ENCODE results near the gene ACOT8.
"Not testable (repeated sequence)": the region's sequence is repeated elsewhere in the genome, so short reads cannot be mapped to it uniquely, and the experiment has no call there.

Gene ACOT8

DNA sequence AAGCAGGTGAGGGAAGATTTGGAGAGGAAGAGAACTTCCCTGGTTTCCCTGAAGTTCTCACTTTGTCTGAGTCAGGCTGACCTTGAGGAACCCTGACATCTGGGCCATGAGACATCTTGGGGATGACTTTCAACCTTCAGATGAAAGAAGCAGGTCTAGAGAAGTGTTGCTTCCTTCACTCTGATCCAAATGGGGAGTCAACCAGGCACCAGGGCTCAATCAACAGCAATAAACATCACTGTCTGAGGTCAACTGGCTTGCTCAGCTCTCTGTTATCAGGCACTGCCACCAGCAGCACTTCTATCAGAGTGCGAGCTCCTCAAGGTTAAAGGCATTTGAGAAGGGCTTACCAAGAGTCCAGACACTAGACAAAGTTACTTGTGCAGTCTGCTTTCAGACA lies 6.3 kb downstream of the ACOT8 start:
- no peak for DNase-seq

DNA sequence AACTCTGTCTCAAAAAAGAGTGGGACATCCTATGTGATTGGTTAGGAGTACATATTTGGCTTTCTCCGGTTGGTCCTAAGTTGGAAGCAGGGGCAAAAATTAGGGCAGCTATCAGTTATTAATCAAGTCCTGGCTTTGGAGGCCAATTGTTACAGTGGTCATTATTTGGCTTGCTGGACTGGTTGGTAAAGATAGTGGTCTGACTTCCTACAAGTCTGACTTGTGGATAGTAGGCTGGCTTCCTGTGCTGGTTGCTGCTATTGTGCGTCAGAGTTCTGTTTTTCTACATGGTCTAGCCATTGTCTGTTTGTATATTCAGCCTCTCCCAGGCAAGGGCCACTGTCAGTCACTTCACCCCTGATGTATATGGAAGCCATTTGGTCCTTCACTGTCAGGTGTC lies 7.0 kb downstream of the ACOT8 start:
- no peak for DNase-seq

DNA sequence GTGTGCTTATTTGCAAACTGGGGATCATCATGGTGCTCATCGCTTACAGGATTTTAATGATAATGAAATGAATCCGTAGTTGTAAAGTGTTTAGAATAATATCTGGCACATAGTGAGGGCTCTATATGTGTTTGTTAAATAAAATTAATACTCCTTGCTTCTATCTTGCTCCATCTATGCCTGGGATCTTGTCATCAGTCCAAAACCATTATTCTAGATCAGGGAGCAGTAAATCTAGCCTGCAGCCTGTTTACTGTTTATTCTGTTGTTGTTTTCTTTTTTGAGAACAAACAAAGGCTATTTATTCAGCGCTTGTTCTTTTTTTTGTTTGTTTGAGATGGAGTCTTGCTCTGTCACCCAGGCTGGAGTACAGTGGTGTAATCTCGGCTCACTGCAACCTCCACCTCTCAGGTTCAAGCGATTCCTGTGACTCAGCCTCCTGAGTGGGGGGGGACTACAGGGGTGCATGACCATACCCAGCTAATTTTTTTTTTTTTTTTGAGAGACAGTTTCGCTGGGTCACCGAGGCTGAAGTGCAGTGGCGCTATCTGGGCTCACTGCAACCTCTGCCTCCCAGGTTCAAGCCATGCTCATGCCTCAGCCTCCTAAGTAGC lies 8.1 kb downstream of the ACOT8 start:
- DNase-seq: no peak

DNA sequence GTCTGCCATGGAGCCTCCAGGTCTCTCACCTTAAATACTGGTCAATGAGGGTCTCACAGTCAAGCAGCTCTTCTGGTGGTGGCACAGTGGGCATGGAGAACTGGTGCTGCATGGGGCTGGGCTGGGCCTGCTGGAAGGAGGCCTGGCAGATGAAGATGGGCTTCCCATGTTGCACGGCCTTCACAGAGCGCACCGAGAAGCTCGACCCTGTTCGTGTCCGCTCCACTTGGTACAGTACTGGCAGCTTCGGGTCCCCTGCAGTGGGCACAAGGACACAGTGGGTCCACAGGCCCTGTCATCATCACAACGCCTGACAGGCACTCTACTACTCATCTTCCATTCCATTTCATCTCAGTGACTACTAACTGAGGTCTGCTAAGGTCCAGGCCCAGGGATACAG lies 8.8 kb downstream of the ACOT8 start:
- DNase-seq: no peak

DNA sequence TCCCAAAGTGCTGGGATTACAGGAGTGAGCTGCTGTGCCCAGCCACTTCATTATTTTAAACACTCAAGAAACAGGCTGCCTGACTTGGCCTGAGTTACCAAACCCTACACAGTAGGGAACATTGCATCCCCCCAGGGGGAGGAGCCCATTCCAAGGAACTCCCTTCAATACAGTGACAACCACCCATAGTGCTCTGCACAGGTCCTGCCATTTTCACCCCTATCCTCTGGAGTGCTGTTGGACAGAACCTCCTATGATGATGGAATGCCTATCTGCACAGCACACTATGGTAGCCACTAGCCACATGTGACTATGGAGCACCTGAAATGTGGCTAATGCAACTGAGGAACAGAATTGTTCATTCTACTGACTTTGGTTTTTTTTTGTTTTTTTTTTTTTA lies 11.7 kb downstream of the ACOT8 start:
- no peak for DNase-seq

DNA sequence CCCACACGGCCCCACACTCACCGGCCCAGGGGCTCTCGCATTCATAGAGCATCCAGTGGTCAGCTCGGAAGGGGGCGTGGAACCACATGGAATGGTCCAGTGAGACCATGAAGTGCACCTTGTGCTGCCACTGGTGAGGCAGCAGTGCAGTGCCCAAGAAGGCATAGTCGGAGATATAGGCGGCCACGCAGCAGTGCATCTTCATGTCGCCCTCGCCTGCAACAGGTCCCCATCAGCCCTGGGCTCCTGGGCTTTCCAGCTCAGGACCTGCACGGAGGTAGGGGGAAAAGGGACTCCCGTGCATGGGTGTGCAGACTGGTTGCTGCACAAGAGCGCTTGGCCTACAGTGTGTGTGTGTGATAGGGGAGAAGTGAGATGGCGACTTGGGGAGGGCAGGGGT lies 13.7 kb downstream of the ACOT8 start:
- no peak for DNase-seq

DNA sequence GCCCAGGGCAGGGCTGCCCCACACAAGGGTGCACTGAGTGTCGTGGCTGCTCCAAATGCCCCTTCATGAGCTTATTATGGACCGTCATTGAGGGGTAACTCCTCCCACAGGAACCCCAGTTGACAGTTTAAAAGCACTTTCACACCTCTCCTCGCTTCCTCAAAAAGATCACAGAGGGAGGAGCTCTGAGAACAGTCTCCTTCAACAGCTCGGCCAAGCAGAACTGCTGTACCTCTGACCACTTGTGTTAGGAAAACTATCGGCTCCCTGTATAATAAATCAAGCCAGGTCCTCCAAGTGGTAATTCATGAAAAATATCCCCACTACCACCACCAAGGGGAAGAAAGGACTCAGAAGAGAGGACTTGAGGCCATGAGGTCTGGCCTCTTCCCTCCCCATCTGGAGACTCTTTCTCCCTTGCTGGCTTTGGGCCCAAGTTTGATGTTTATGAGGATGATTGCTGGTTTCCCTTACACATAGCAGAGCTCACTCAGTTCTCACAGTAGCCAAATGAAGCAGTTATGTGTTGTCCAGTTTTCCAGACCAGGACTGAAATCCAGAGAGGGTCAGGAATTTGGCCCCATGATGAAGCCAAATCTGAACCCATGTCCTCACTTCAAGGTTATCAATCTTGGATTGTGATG lies 14.9 kb downstream of the ACOT8 start:
- no peak for DNase-seq

DNA sequence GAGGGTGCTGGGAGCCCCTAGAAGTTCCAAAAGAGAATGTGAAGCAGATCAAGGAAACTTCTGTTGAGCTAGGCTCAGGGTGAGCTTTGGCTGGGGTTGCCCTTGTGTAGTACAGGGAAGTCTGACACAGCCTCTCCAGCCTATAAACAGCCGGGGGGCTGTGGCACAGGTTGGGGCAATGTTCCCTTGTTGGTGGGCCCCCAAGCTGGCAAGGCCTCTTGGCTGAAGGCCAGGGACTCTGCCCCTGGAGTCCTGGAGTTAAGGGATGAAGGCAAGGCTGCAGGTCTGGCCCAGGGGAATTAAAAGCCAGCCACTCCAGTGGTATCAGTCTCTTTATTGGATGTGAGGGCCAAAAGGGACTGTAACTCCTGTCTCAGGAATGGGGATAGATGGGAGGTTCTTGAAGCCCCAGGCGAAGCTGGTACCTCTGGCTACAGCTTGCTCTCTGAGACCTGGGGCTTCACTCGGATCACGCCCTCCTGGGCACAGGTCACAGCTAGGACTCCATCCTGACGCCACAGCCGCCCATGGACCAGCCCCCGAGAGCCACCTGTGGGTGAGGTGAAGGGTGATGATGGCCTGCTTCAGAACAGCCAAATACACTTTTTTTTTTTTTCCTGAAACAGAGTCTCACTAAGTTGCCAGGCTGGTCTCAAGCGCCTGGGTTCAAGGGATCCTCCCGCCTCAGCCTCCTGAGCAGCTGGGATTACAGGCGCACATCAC lies 15.6 kb downstream of the ACOT8 start:
- no peak for DNase-seq

DNA sequence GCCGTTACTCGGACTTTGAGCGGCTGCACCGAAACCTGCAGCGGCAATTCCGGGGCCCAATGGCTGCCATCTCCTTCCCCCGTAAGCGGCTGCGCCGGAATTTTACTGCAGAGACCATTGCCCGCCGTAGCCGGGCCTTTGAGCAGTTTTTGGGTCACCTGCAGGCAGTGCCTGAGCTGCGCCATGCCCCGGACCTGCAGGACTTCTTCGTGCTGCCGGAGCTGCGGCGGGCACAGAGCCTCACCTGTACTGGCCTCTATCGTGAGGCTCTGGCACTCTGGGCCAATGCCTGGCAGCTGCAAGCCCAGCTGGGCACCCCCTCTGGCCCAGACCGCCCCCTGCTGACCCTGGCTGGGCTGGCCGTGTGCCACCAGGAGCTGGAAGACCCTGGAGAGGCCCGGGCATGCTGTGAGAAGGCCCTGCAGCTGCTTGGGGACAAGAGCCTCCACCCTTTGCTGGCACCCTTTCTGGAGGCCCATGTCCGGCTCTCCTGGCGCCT lies 16.4 kb downstream of the ACOT8 start:
- DNase-seq: no peak

DNA sequence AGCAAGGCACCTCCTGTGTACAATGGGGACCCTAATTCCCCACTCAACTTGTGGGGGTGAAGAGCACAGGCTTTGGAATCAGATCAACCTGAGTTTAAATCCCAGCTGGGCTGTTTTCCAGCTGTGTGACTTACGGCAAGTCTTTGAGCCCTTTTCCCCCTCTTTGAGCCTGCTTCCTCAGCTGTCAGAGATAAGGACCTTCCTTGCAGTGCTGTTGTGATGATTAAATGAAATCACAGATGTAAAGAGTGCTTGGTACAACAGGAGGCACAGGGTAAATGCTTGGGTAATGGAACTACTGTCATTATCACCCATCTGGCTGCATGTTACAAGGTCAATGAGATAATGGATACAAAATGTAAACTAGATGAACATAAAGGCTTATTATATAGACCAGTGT lies 20.4 kb downstream of the ACOT8 start:
- DNase-seq: no peak

DNA sequence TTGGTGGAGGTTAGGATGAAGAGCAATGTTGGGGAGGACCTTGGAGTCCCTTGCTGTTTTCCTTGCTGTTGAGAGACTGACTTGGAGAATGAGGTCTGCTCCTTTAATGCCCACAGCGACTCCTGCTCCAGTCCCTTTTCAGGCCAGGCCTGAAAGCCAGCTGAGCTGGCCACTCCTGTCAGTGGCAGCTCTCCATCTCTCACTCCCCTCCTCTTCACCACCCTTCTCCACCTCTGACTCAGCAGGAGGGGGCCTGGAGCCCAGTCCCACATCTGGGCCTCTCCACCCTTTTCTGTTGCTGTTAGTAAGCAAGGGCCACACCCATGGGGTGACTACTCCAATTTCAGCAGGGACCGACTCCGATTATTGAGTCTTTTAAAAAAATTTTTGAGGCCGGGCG lies 21.4 kb downstream of the ACOT8 start:
- no peak for DNase-seq

DNA sequence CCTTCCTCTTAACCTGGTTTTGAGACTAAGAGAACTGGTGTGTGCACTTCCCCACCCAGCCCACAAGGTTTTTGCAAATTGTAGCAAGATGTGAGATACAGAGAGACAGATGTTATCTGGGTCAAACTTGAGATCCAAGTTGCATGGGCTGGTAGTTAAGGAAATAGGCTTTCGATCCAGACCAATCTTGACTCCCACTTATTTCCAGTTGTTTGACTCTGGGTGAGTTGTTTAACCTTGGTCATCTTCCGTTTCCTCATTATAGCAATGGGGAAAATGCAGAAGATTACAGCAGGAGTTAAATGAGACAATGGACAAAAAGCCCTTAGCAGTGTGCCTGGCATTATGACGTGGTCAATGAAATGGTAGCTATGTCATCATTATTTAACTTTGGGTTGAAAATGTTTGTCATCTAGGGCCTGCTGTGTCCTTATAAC lies 21.8 kb downstream of the ACOT8 start:
- DNase-seq: no peak

DNA sequence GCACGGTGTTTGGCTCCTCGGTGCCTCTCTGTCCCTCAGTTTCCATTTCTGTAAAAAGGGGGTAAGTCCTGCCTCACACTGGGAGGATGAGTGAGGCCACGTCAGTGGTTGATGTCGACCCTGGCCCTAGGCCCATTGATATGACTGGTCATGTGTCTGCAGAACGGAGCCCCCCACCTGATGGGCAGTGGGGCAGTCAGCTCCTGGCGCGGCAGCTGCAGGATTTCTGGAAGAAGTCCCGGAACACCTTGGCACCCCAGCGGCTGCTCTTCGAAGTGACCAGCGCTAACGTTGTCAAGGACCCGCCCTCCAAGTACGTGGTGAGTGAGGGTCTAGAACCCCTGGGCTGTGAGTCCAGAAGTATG lies 22.4 kb downstream of the ACOT8 start:
- no peak for DNase-seq

DNA sequence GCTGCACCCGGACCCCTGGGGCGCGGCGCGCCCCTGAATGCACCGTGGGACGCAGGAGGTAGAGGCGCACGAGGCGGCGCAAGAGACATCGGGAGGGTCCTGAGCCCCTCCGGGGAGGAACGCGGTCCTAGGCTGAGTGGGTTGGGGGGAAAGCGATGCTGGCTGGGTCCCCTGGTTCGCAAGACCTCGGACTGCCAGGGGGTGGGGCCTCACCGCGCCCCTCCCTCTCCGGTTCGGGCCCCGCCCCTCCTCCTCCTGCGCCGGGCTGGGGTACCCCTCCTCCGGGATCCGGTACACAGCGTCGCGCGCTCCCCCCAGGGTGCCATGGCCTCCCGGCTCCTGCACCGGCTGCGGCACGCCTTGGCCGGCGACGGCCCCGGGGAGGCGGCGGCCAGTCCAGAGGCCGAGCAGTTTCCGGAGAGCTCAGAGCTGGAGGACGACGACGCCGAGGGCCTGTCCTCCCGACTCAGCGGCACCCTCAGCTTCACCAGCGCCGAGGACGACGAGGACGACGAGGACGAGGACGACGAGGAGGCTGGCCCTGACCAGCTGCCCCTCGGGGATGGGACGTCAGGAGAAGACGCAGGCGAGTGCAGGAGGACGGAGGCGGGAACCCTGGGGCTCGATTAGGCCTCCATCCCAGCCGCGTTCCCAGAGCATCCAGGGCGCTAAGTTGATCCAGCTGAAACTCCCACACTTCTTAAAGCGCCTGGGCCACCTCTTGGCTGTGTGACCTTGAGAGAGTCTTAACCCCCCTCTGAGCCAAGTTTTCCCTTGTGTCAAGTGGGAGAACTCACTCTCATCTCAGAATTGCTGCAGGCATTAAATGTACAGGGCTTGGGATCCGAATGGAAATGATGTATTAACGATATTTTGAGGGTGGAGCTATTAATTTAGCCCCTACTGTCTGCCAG lies 23.1 kb downstream of the ACOT8 start:
- peak; percentile 30 for DNase-seq

DNA sequence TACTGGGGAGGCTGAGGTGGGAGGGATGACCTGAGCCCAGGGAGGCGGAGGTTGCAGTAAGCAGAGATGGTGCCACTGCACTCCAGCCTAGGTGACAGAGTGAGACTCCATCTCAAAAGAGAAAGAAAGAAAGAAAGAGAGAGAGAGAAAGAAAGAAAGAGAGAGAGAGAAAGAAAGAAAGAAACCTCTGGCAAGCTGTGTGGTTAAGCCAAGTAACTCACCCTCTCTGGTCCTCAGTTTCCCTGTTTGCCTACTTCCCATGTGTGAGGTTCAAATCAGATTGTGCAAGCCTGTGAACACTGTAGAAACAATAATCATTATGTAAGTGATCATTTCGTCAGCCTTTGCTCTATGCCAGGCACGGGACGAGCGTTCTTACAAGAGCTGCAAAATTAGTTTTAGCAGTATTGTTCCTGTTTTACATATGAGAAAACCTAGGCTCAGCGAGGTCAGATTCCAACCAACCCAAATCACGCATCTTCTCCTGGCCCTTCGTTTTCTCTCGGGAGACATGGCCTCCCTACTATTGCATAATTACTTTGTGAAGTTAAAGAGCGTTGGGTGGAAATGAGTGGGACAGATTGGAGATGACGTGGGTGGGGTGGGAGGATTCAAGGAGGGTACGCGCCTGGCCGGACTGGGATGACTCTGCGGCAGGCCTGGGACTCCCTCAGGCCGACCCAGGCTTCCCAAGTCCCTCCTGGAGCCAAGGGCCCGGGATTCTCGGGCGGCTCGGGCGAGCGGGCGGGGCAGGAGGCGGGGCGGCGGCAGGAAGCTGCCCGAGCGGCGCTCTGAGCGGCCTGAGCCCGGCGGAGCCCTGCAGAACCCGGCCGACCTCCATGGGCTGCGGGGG lies 23.9 kb downstream of the ACOT8 start, which contains the start of gene SNX21:
SNX21 (plus strand) TSS at position 770 of the 853 bp plus-strand sequence. CDS start 121 bp downstream, outside the sequence.
- peak; percentile 2 for DNase-seq

DNA sequence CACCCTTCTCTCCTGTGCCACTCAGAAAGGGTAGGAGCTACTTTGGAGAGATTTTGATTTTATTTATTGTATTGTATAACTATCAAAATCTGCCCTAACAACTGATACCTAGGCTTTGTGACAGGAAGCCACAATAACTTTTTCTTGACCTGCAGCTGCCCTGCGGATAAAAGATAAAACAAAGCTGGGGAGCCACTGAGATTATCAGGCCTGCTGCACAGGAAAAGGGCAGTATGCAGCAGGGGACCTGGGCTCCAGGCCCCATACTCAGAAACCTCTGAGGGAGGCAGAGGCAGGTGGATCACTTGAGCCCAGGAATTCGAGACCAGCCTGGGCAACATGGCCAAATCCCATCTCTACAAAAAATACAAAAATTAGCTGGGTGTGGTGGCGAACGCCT lies 24.6 kb downstream of the ACOT8 start:
- DNase-seq: no peak

DNA sequence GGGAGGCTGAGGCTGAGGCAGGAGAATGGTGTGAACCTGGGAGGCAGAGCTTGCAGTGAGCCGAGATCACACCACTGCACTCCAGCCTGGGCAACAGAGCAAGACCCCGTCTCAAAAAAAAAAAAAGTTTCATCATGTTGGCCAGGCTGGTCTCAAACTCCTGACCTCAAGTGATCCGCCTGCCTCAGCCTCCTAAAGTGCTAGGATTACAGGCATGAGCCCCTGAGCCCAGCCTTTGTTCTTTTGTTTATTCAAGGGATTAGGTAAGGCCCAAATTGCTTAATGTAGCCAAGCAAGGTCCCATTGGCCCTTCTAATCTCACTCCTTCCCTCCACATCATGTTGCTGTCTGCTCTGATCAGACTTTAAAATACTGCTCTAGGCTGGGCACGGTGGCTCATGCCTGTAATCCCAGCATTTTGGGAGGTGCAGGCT lies 27.5 kb downstream of the ACOT8 start:
- not testable (repeated sequence) for DNase-seq

DNA sequence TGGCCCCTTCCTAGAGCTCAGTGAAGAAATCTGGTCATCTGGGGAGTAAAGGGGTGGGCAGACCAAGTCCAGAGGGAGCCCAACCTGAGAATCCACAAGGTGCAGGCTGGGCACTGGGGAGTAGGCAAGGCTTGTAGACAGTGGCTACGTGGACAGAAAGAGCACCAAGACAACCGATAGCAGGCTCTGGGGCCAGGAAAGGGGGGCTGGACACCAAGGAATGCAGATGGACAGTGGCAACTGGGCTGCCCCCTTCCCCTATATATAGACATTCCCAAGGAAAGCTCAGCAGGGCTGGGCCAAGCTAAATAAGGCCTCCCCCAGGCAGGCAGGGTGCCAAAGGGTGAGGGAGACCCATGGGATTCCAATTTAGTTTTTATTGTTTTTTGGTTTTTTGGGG lies 28.6 kb downstream of the ACOT8 start:
- DNase-seq: no peak

DNA sequence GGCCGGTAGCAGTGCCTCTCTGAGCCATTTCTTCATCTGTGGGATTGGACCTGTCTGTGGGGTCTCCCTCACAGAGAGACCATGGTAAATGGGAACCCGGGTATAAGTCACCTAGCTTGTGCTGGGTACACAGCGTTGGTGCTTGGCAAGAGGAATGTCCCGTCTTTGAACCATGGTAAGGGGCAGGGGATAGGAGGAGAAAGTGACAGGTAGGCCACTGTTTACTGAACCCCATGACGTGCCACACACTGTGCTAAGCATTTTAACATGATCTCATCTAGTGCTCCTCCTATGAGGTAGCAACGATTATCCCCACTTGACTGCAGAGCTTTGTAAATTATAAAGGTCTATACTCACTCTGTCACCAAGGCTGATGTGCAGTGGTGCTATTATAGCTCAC lies 29.5 kb downstream of the ACOT8 start:
- no peak for DNase-seq

DNA sequence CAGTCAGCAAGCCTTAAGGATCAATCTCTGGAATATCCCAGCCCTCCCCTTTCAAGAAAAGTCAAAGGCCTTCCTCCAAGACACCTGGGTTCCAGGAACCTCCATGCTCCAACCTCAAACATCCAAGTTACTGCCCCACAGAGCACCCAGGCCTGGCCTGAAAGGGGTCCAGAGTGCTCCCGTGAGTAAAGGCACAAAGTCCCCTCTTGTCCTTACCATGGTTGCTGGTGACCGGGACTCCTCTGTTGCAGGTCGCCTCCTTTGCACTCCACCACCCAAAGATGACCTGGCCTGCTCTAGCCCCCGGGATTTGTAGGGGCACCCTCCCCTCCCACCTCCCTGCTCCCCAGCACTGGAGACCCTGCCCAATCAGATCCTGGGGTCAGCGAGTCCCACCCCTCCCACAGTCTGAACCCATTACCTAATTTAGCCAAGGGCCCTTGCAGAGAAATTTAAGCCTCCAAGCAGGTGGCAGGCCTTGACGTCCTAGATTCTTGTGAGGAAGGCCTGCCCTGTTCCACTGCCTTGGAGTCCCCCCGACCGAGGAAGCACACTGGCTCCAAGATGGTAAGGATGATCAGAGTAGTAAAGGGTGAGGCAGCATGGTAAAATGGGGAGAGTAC lies 30.1 kb downstream of the ACOT8 start, which contains the start of gene TNNC2:
TNNC2 (minus strand) TSS at position 283 of the 623 bp plus-strand sequence; CDS start at position 219, 64 bp downstream.
- DNase-seq: no peak

DNA sequence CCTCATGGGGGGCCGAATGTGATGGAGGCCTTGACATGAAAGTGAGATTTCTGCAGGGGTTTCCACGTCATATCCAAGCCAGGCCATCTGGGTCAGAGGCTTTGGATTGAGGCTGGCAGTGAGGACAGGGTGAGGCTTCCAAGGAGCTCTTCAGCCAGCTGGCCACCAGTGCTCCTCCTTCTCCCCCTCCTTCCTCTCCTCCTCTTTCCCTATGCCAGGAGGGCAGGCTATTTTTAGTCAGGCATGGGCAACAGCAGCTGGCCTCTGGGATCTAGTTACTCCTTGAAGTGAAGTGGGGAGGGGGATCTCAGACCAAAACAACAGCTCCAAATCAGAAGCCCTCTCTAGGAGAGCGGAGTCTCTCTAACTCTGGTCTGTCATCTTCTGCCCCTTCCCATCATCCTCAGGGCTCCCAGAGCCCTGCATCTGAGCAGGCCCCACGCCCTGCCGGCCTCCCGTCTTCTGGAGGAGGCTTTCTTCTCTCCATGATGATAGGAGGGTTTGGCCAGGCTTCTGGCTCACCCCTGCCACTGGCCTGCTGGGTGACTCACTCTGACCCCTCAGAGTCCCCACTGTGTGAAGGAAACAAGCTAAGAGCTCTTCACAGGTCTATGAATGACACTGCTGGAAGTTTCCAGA lies 30.7 kb downstream of the ACOT8 start:
- no peak for DNase-seq

All from stimulated activated naive CD4-positive, alpha-beta T cell treated with Interleukin-2 at 50 U/mL for 16 hours (primary cell).